Measurements from ENCODE around the gene MIB2. TPM values are rescaled to one million over a fixed set of nuclear protein-coding genes. Genes with fewer than 3 reads are reported as not detected.

The MIB2 gene
- total and polyA plus RNA-seq, 10 of the 15 experiments (the other 5 are each of a cell fraction or from before 2014, with no cell fraction given) = 0.42 to 26.8 (median 10.9) TPM; not detected in 1

- no peak for DNase-seq (ENCODE audit: low read depth, low spot score)
- no peak overlapping the region for H3K9ac ChIP-seq (ENCODE audit: control insufficient read depth, insufficient read depth, low read length)
- in situ Hi-C loops (cut with MboI) (no loop called here), intact Hi-C loops (cut with micrococcal nuclease; ENCODE audit: unreplicated experiment) (no loop called here)
- no peaks in the 10 kb centered on the region for H3K9me3 ChIP-seq (replicated peaks; ENCODE audit: control insufficient read depth, insufficient read depth, low read length)
- POLR2A ChIA-PET = interaction anchor here (0.6 to 0.7 kb wide), 2 partner anchors 33 to 105 kb away, joined by 4 to 7 read pairs; no protein-coding TSS in a partner anchor
- H3K4me3 ChIP-seq = no peak overlapping the region
- RAD21 ChIA-PET (ENCODE audit: unreplicated experiment) = no interaction called here
- ATAC-seq = no peak
- H3K4me1 ChIP-seq (ENCODE audit: control insufficient read depth, insufficient read depth, low read length) = peaks cover 14% of the 10 kb centered on the region
- H3K4me2 ChIP-seq (ENCODE audit: control insufficient read depth, insufficient read depth) = no peak overlapping the region
- 96% methylated on average over 3 of the region's 3 CpGs for WGBS (ENCODE audit: insufficient coverage, insufficient replicate concordance, low lambda C conversion rate, missing lambda C conversion rate)
- no peak overlapping the region for H2AFZ ChIP-seq (ENCODE audit: control insufficient read depth, low read depth, low read length)
- BruUV-seq (replicated peaks) = no TSS peak
- peaks cover 0 to 2% of the 10 kb centered on the region in 2 experiments; a peak in 1 of 4 replicates for H3K36me3 ChIP-seq (ENCODE audit: control insufficient read depth in 2 of 2, insufficient read depth in 2 of 2, low read length in 1 of 2)
- SMC1A ChIA-PET (ENCODE audit: uncharacterized antibody, unreplicated experiment) = no interaction called here
- H4K20me1 ChIP-seq (ENCODE audit: control insufficient read depth, insufficient read depth) = 0 out of 2 replicates have a peak, but pooled peaks cover 3% of the 10 kb centered on the region
- FAIRE-seq = no peak
- H3K79me2 ChIP-seq (ENCODE audit: control insufficient read depth, insufficient read depth, low read length) = peaks cover 3% of the 10 kb centered on the region
- H3K27me3 ChIP-seq (replicated peaks in 1 of 2; ENCODE audit: control insufficient read depth in 2 of 2, insufficient read depth in 2 of 2, low read length in 1 of 2) = no peaks in the 10 kb centered on the region; a peak in 1 of 4 replicates
- CTCF ChIA-PET = no interaction called here
- no peak overlapping the region for H3K27ac ChIP-seq (ENCODE audit: control insufficient read depth, insufficient read depth)
- TF ChIP-seq FOXM1 (IDR thresholded peaks at IDR 0.05; ENCODE audit: low read depth, low read length) = no peak
- TF ChIP-seq MYB (IDR thresholded peaks at IDR 0.05; ENCODE audit: borderline replicate concordance, low read depth, low read length) = no peak
- TF ChIP-seq USF1 (IDR thresholded peaks at IDR 0.05; ENCODE audit: borderline replicate concordance, extremely low read length, insufficient read depth, low read depth, low read length) = no peak
- no peak for TF ChIP-seq ASH2L (IDR thresholded peaks at IDR 0.05; ENCODE audit: borderline replicate concordance, low read depth)
- TF ChIP-seq ZBTB11 (CRISPR knock-in tag; IDR thresholded peaks at IDR 0.05) = no peak
- TF ChIP-seq EZH2 (IDR thresholded peaks at IDR 0.05; ENCODE audit: borderline replicate concordance, control insufficient read depth, low read depth, low read length) = no peak
- TF ChIP-seq CHD2 (IDR thresholded peaks at IDR 0.05; ENCODE audit: borderline replicate concordance, low read depth, low read length) = no peak
- no peak for TF ChIP-seq ZNF274 (IDR thresholded peaks at IDR 0.05; ENCODE audit: insufficient read depth, insufficient read length)
- TF ChIP-seq ZZZ3 (IDR thresholded peaks at IDR 0.05; ENCODE audit: control insufficient read depth, insufficient read length, low read depth) = no peak
- TF ChIP-seq CTCF (IDR thresholded peaks at IDR 0.05 in 2 of 3, conservative IDR thresholded peaks at IDR 0.05 in 1 of 3; ENCODE audit: control insufficient read depth in 2 of 3, extremely low read depth in 1 of 3, insufficient read depth in 1 of 3, low read depth in 3 of 3, low read length in 3 of 3) = no peak
- TF ChIP-seq YY1 (IDR thresholded peaks at IDR 0.05; ENCODE audit: low read depth, low read length) = no peak
- TF ChIP-seq TARDBP (IDR thresholded peaks at IDR 0.05; ENCODE audit: borderline replicate concordance) = no peak
- TF ChIP-seq ZBTB40 (IDR thresholded peaks at IDR 0.05; ENCODE audit: borderline replicate concordance) = no peak
- no peak for TF ChIP-seq SIN3A (IDR thresholded peaks at IDR 0.05; ENCODE audit: low read depth, low read length)
These were observed 3.2 kb upstream of the MIB2 start for GRCh38 chr1:1612104-1612400.
